B cell (primary cell): ENCODE data around the gene KLK4. TPM values are rescaled to one million over a fixed set of nuclear protein-coding genes. Genes with fewer than 3 reads are reported as not detected.

Experiments used
- ATAC-seq: fragments of 200-7000 bp; cut with Tn5 transposase; one replicate; pipeline ENCODE4 v1.10.0; 2021; ENCODE audit warnings: low read depth, mild to moderate bottlenecking, moderate number of reproducible peaks, moderate library complexity
- CTCF ChIA-PET: fragments of 350-600 bp; sonication (Branson Sonifier 250); formaldehyde crosslinking; loops from one replicate; lab custom pipeline; 2021; ENCODE audit warnings: antibody characterized with exemption, inconsistent platforms; lab: Charles Lee
- POLR2A ChIA-PET: fragments of 350-600 bp; sonication (Branson Sonifier 250); formaldehyde crosslinking; loops from one replicate; lab custom pipeline; 2021; ENCODE audit warnings: antibody characterized with exemption; lab: Charles Lee
- DNase-seq: peaks from one replicate; pipeline ENCODE4 v3.0.0; 2013
- H2AFZ ChIP-seq: 2 replicates; pipeline ENCODE4 v1.6.1; 2012; ENCODE audit warnings: mild to moderate bottlenecking, low read depth, low read length; ENCODE audit not compliant: insufficient read depth, poor library complexity, severe bottlenecking
- H3K27ac ChIP-seq, 2 donors: 1 replicate in 1 of 2; 2 replicates in 1 of 2; pipeline ENCODE4 v1.5.1; 2012 to 2013; ENCODE audit warnings: low read length in 2 of 2, mild to moderate bottlenecking in 2 of 2, moderate library complexity in 1 of 2
- H3K27me3 ChIP-seq, 4 experiments: fragments of 200-600 bp in 1 of 4; sonication (generic) in 1 of 4; replicated peaks in 1 of 4; 1 replicate in 2 of 4; 2 replicates in 2 of 4; pipeline versions ENCODE4 v1.6.1 to v1.7.0; 2013 to 2016; ENCODE audit warnings: low read length in 3 of 4, mild to moderate bottlenecking in 2 of 4, mixed read lengths in 1 of 4, moderate library complexity in 1 of 4; ENCODE audit not compliant: insufficient read depth in 4 of 4, control insufficient read depth in 3 of 4; ENCODE audit errors: control extremely low read depth in 1 of 4
- H3K36me3 ChIP-seq, 2 experiments: replicated peaks in 1 of 2; 1 replicate in 1 of 2; 2 replicates in 1 of 2; pipeline versions ENCODE4 v1.6.1 to v1.7.1; 2013; ENCODE audit warnings: low read length in 1 of 2; ENCODE audit not compliant: insufficient read depth in 2 of 2, control insufficient read depth in 1 of 2; ENCODE audit errors: control extremely low read depth in 1 of 2, extremely low read depth in 1 of 2
- H3K4me1 ChIP-seq, 2 donors: fragments of 200-600 bp in 1 of 2; sonication (generic) in 1 of 2; 1 replicate in 1 of 2; 2 replicates in 1 of 2; pipeline versions ENCODE4 v1.5.1 to v1.6.1; 2013 to 2017; ENCODE audit warnings: low read length in 2 of 2; ENCODE audit not compliant: control insufficient read depth in 2 of 2, insufficient read depth in 2 of 2
- H3K4me2 ChIP-seq: replicated peaks from 2 replicates; pipeline ENCODE3; 2012; ENCODE audit warnings: mild to moderate bottlenecking, low read depth, low read length; ENCODE audit not compliant: poor library complexity, severe bottlenecking
- H3K4me3 ChIP-seq, 5 experiments: fragments of 200-600 bp in 1 of 5; sonication (generic) in 1 of 5; 1 replicate in 3 of 5; 2 replicates in 2 of 5; pipeline versions ENCODE4 v1.5.1 to v1.7.0; 2011 to 2016; ENCODE audit warnings: low read length in 4 of 5, mild to moderate bottlenecking in 4 of 5, low read depth in 2 of 5, control low read depth in 1 of 5, moderate library complexity in 1 of 5; ENCODE audit not compliant: insufficient read depth in 1 of 5; ENCODE audit errors: control extremely low read depth in 1 of 5, extremely low read depth in 1 of 5
- H3K79me2 ChIP-seq: fragments of 200-600 bp; sonication (generic); one replicate; pipeline ENCODE4 v1.6.0; 2016; ENCODE audit warnings: low read length; ENCODE audit not compliant: control insufficient read depth, insufficient read depth
- H3K9ac ChIP-seq: fragments of 200-600 bp; sonication (generic); 2 replicates; pipeline ENCODE4 v1.6.1; 2017; ENCODE audit warnings: mild to moderate bottlenecking, low read length, moderate library complexity
- H3K9me3 ChIP-seq, 3 donors: one replicate each; pipeline versions ENCODE4 v1.6.1 to v1.7.1; 2013; ENCODE audit warnings: low read length in 2 of 3; ENCODE audit not compliant: control insufficient read depth in 2 of 3, insufficient read depth in 1 of 3; ENCODE audit errors: control extremely low read depth in 1 of 3
- H4K20me1 ChIP-seq: 2 replicates; pipeline ENCODE4 v1.6.0; 2012; ENCODE audit warnings: mild to moderate bottlenecking, low read length; ENCODE audit not compliant: insufficient read depth, control insufficient read depth, poor library complexity, severe bottlenecking
- H3K27ac Mint-ChIP-seq: one replicate; pipeline ENCODE4 v1.8.0; 2021; ENCODE audit warnings: mixed read lengths
- H3K27me3 Mint-ChIP-seq: one replicate; pipeline ENCODE4 v1.8.0; 2021; ENCODE audit warnings: mixed read lengths
- H3K4me1 Mint-ChIP-seq: one replicate; pipeline ENCODE4 v1.8.0; 2021; ENCODE audit warnings: mixed read lengths
- H3K4me3 Mint-ChIP-seq: one replicate; pipeline ENCODE4 v1.8.0; 2021; ENCODE audit warnings: mixed read lengths
- H3K9me3 Mint-ChIP-seq: one replicate; pipeline ENCODE4 v1.8.0; 2022; ENCODE audit warnings: mixed read lengths; ENCODE audit not compliant: insufficient read depth
- CTCF ChIP-seq: fragments of 200-600 bp; IDR thresholded peaks from one replicate; pipeline ENCODE4 v1.8.0; 2022; ENCODE audit warnings: antibody characterized with exemption, mild to moderate bottlenecking
- EZH2 ChIP-seq: IDR thresholded peaks from 2 replicates; pipeline ENCODE4 v1.6.1; 2012; ENCODE audit warnings: borderline replicate concordance, low read depth, mild to moderate bottlenecking, moderate library complexity, low read length; ENCODE audit not compliant: insufficient read depth, poor library complexity, severe bottlenecking
- WGBS: methylation state at CpG from one replicate; pipeline ENCODE4 v1.1.5; 2013; ENCODE audit warnings: missing lambda C conversion rate; ENCODE audit not compliant: insufficient coverage; 5-methylcytosine and 5-hydroxymethylcytosine counted together
- intact Hi-C: fragments of 100-400 bp; cut with micrococcal nuclease; formaldehyde crosslinking; loops from one replicate; pipeline ENCODE4 v1.10.0; 2022
- polyA plus RNA-seq: library from polyadenylated mRNA; depleted of rRNA; stranded (reverse); fragments of >200 nt; gene quantifications from 2 replicates; pipeline ENCODE4 v1.2.3, GENCODE V29; 2012
- total RNA-seq, 2 donors: library from RNA; stranded (reverse); fragments of 120-200 nt in 1 of 2; gene quantifications; 1 replicate in 1 of 2; 2 replicates in 1 of 2; pipeline versions ENCODE4 v1.2.3 to v1.2.4, GENCODE V29; 2013 to 2022

KLK4 gene
- total and polyA plus RNA-seq, 2 donors (not counting 1 experiment from before 2014, with no cell fraction given) = 0.45 to 0.52 TPM

GRCh38 chr19:50909240-50910070 lies 1.7 kb downstream of the KLK4 start:
- ChIA-PET CTCF (interaction anchor here (1.0 kb wide), 1 partner anchor 12 kb away, joined by 3 read pairs; no protein-coding TSS in a partner anchor), POLR2A (no interaction called here)
- H3K79me2 ChIP-seq = no peaks in the 10 kb centered on the region
- H3K9me3 ChIP-seq = peaks cover 0 to 19% (median 0%) of the 10 kb centered on the region in 3 donors
- H3K4me2 ChIP-seq = peak overlapping the region; percentile 71
- no peaks in the 10 kb centered on the region for H3K36me3 ChIP-seq
- 11% methylated on average over 35 of the region's 36 CpGs for WGBS
- H3K4me3 ChIP-seq = peak overlapping the region in 2 of 5 experiments; percentile 18 to 38
- no peak overlapping the region for H3K27ac ChIP-seq
- no peaks in the 10 kb centered on the region for H3K9me3 Mint-ChIP-seq
- no peak for TF ChIP-seq CTCF
- TF ChIP-seq EZH2 = no peak
- H3K4me1 ChIP-seq = peaks cover 10 to 18% of the 10 kb centered on the region in 2 donors
- peak overlapping the region; percentile 32 for H2AFZ ChIP-seq
- H4K20me1 ChIP-seq = no peaks in the 10 kb centered on the region
- peaks cover 42% of the 10 kb centered on the region for H3K27me3 Mint-ChIP-seq
- ATAC-seq (peak; percentile 75), DNase-seq (peak; percentile 65)
- H3K4me1 Mint-ChIP-seq = peaks cover 20% of the 10 kb centered on the region
- peak overlapping the region; percentile 70 for H3K4me3 Mint-ChIP-seq
- peaks cover 0 to 63% (median 29%) of the 10 kb centered on the region in 4 experiments for H3K27me3 ChIP-seq
- peak overlapping the region; percentile 39 for H3K9ac ChIP-seq
- intact Hi-C loops = no loop called here
- H3K27ac Mint-ChIP-seq = peak overlapping the region; percentile 29

- CTCF ChIA-PET = interaction anchor here (1.3 kb wide), 1 partner anchor 14 kb away, joined by 6 read pairs; no protein-coding TSS in a partner anchor
- Histone ChIP-seq H2AFZ (no peak overlapping the region), H3K79me2 (no peaks in the 10 kb centered on the region), H3K27me3 (peaks cover 0 to 62% (median 29%) of the 10 kb centered on the region in 4 experiments), H3K36me3 (no peaks in the 10 kb centered on the region), H3K4me2 (no peak overlapping the region), H3K9me3 (peaks cover 0 to 19% (median 0%) of the 10 kb centered on the region in 3 donors), H3K27ac (no peak overlapping the region), H3K4me1 (peaks cover 10 to 18% of the 10 kb centered on the region in 2 donors), H3K9ac (no peak overlapping the region), H4K20me1 (no peaks in the 10 kb centered on the region), H3K4me3 (no peak overlapping the region)
- TF ChIP-seq CTCF (no peak), EZH2 (no peak)
- POLR2A ChIA-PET = no interaction called here
- 74% methylated on average over 25 of the region's 25 CpGs for WGBS
- no peak for DNase-seq
- H3K4me3 Mint-ChIP-seq = peak overlapping the region; percentile 70
- no peaks in the 10 kb centered on the region for H3K9me3 Mint-ChIP-seq
- peaks cover 42% of the 10 kb centered on the region for H3K27me3 Mint-ChIP-seq
- ATAC-seq = no peak
- H3K27ac Mint-ChIP-seq = no peak overlapping the region
- H3K4me1 Mint-ChIP-seq = peaks cover 20% of the 10 kb centered on the region
- intact Hi-C loops = no loop called here
Observed at GRCh38 chr19:50908336-50908735, 2.9 kb downstream of the KLK4 start.
